Posterior cingulate gyrus (tissue), 11 donors: ENCODE results near the gene ADRM1.

ENCODE experiments used
- DNase-seq, 10 donors: peaks; one replicate each; pipeline versions ENCODE4 v3.0.0 to v3.0.0-alpha.2; 2020 to 2021; ENCODE audit warnings: mixed read lengths in 3 of 10
- intact Hi-C: fragments of 100-400 bp; cut with DNase I; formaldehyde crosslinking; loops from one replicate; pipeline ENCODE4 v1.15.1; 2023

Gene ADRM1

DNA sequence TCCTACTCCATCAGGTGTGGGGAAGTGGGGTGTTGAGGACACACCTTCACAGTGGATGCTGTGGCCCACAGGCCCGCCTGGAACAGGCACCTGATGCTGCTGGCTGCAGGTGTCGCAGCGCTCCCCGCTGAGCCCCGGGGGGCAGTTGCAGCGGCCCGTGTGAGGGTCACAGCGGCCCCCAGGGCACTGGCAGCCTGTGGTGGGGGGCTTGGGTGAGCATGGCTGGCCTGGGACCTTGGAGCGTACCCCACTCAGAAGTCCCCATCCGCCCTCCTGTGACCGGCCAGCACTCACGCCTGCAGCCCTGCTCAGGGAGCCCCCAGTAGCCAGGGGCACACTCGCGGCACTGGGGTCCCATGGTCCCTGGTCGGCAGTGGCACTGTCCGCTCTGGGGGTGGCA, 19.2 kb downstream of the ADRM1 start:
- intact Hi-C loops = no loop called here
- DNase-seq = no peak

DNA sequence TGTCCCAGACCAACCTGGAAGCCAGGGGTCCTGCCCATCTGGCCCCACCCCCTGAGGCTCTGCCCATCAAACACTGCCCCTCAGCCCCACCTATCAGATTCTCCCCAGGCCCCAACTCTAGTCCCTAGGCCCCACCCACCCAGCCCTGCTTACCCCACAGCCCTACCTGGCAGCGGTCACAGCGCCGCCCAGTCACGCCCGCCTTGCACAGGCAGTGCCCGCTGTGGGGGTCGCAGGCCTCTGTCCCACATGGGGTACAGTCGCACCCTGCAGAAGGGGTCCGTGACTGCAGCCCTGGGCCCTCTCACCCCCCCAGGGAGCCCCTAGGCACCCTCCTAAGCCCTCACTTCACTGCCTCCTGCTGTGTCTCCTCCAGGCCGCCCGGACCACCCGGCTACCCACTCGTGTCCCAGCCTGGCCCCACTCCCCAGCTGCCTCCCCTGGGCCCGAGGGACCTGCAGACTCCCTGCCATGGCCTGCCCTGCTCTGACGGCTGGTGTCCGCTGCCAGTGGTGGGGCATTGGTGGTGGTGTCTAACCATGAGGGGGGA, 19.8 kb downstream of the ADRM1 start:
- no peak for DNase-seq
- intact Hi-C loops = no loop called here

DNA sequence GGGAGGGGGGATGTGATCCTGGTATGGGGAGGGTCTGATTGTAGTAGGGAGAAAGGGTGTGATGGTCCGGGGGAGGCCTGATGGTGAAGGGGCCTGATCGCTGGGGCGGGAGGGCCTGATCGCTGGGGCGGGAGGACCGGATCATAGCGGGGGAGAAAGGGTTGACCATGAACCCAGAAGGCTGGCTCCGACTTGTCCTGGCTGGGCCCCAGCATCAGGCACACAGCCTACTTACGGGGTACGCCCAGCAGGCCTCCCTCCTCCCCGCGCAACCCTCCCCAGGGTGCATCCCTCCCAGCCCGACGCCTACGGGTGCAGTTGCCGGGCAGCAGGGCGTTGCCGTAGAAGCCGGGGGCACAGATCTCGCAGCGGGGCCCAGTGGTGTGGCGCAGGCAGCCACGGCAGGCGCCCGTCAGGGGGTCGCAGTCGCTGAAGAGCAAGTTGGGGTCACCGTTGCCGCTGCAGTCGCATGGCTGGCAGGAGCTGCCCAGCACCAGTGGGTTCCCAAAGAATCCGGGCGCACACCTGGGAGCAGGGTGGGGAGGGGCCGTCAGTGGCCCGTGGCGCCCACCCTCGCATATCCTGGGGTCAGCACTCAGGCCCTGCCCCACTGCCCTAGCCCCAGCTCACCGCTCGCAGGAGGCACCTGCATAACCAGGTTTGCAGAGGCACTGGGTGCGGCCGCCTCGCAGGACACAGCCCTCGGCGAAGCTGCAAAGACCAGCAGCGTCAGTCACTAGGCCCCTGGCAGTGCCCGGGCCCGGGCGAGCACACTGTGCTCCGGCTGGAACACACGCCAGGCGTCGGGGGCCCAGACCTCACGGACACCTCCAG, 20.6 kb downstream of the ADRM1 start:
- intact Hi-C loops = no loop called here

DNA sequence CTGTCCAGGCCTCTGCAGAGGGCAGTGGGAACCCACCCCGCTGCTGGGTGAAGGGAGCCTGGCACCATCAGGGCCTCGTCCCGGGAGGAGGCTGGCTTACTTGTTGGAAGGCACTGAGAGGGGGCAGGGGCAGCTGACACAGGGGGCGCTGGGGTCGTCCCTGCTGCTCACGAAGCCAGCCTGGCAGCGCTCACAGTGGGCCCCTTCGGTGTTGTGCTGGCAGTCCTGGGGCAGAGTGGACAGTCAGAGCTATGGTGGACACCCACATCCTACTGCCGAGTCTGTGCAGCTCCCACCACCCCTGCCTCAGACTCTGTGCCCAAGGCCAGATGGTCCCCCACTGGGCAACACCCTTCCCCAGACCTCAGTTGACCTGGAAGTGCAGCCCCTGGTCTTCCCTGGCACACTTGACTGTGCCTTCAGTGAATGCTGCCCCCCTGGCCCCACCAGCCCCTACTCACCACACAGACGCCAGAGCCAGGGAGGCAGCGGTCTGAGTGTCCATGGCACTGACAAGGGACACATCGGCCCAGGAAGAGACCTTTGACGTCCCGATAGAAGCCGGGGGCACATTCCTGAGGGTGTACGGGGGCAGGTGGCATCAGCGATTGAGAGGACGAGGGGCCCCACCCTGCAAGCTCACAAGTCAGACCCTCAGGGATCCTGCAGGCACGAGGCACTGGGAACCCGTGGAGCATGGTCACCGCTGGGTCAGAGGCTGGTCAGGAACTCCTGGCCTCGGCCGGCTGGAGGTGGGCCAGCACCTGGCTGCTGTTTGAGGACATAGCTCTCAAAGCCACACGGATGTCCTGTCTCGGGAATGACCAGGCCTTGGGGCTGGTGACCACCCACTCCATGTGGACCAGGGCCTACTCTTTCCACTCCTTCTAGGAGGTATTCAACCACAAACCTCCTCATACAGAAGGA, 21.4 kb downstream of the ADRM1 start:
- intact Hi-C loops = no loop called here
- no peak for DNase-seq

More for the DNA sequence above, 20.6 kb downstream of the ADRM1 start:
- DNase-seq = no peak

DNA sequence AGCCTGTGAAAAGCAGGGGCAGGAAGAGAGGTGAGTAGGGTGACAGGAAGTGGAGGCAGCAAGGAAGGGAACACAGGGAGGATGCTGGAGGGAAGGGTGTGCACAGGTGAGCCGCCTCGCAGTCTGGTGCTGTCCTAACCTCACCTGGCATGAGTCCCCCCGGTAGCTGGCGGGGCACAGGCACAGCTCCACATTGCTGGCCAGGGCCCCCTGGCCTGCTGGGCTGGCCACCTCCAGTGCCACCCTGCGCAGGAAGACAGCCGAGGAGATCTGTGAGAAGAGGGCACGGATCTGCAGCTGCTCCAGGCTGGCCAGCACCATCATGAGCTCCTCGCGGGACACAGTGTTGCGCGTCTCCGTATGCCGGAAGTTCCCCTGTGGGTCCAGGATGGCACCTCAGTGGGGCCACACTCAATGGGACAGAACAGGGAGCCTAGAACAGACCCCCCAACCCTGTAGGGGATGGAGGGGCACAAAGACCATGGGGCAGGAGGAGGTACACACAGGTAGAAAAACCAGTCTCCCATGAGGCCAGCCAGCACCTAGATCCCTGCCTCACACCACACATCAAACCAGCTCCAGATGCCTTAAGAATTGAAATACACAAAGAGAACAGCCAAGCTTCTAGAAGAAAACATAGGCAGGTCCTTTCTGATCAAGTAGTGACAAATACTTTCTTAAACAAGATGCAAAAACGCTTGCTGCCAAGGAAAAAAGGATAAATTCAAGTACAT, 22.5 kb downstream of the ADRM1 start:
- DNase-seq = no peak
- intact Hi-C loops = no loop called here

DNA sequence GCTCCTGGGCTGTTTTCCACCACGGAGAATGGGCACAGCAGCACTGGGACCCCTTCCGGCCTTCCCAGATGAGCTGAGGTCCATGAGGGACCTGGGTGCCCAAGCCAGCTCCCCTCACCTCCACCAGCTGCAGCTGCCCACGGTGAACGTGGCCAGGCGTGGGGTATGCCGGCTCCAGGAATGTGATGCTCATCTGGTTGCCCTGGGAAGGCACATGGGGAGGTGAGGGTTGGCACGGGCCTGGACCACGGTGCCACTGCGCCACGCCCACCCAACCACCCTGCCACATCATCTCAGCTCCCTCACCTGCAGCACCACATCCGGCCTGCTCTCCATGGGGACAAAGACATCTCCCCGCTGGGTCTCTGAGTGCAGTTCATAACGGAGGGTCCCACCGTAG, 23.8 kb downstream of the ADRM1 start:
- no peak for DNase-seq
- intact Hi-C loops = no loop called here

DNA sequence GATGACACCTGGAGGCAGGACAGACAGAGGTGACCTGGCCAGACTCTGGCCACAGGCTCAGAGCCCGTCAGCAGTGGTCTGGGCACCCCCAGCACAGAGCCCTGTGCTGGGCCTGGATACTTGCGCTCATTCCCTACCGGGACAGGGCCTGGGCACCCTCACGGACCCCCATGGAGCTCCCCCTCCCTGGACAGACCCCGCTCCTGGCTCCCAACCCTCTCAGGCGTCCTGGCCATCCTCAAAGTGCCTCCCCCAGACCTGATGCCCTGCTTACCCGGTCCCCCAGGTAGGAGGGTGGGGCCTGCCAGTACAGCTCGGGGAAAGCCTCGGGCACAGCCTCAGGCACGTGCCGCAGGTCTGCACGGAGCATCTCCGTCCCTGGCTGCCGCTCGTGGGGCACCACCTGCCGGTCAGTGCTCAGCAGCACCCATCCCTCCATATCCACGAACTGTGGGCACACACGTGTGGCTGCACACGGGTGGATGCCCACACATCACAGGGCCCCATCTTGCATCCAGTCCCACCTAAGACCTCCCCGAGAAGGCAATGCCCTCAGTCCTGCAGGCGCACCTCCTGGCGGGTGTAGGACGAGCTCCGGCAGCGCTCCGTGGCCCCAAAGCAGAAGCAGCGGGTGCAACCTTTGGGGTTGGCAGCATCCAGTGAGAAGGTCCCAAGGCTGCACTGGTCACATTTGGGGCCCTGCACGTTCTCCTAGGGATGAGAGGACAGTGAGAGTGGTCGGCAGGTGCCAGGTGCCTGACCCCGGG, 24.3 kb downstream of the ADRM1 start:
- DNase-seq = no peak
- intact Hi-C loops = no loop called here

DNA sequence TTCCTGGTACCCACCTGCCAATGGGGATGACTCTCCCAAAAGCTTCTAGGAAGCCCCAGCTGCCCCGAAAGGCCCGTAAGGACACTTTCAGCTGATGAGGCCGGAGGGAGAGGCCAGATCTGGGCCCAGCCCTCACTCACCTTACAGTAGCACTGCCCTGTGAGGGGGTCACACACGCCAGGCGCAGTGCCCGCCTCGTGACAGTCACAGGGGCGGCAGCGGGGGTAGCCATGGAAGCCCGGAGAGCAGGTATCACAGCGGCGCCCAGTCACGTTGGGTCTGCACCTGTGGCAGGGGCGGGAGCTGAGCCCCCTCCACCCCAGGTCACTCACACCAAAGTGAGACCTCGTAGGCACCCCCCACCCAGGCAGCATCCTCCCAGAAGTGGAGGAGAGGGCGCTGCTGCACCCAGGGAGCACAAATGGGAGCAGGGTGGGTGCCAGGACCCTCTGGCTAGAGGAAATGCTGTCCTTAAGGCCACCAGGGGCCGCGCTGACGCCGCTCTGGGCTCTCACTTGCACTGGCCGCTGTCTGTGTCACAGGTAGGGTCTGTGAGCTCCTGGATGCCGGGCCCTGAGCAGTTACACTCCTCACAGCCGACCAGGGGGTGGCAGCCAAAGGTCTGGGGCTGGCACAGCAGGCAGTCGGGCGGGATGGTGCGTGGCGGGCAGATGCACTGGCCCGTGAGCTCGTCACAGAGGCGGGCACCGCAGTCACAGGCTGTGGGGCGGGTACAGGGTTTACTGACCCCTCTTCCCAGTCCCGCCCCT, 25.1 kb downstream of the ADRM1 start:
- no peak for DNase-seq
- intact Hi-C loops = no loop called here

DNA sequence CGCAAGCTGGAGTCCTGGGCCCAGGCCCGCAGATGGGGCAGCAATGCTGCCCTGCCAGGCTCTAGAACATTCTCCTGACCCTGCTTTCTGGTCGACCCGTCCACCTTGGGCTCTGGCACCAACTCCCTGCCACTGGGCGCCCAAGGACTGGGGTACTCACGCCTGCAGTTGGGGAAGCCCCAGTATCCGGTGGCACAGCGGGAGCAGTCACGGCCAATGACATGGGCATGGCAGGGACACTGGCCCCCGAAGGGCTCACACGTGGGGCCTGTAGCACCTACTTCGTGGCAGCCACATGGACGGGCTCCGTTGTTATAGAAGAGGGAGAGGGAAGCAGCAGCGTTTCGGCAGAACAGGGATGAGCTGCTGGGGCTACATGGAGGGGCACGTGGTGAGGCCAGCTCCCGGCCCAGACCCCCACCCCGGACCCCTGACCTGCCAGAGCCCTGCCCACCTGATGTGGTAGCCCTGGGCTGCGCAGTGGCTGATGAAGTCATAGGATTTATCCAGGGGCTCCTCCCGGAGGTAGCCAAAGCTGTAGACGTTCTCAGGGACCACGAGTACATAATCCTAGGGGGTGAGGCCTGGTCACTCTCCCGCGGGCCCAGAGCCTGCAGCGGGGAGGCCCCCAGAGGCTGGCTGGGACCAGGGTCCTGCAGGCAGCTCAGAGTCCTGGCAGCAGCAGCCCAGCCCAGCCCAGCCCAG, 26.0 kb downstream of the ADRM1 start:
- DNase-seq = no peak
- intact Hi-C loops = no loop called here

DNA sequence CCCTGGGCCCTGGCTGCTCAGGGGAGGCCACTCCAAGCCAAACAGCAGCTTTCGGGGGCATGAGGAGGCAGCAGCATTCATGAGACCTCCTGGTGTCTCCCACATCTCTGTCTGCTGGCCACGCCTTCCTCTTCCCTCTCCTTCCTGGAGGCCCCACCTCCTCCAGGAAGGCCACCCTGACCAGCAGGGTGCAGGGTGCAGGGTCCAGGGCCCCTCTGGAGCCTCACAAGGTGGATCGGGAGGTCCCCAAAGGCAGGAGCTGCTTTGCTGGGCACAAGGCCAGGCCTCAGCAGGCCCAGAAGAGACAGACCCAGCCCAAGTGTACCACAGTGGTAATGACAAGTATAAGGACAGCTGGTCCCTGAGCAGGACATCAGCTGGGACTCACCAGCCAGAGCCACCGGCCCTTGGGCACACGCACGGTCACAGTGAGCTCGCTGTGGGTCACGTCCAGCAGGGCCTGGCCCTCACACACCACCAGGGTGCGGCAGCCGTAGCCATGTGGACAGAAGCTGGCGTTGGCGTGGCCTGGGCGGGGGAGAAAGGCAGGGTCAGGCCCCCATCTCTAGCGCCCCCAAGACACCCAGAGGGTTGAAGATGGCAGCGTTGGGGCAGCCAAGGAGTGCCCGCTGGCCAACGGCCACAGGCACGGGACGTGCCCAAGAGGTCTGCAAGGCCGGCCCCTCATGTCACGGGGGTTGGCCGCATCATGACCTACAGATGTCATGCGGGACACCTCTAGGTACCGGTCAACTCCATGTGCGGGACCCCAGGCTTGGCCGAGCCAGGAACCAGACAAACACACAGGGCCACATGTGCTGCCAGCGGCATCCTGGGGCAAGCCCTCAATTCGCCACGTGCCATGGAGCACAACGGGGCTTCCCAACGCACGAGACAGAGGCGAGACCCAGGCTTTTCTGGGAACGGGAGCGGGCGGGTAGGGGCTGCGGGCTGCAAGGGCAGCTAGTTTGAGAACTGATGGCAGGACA, 26.9 kb downstream of the ADRM1 start:
- DNase-seq = no peak
- intact Hi-C loops = no loop called here

DNA sequence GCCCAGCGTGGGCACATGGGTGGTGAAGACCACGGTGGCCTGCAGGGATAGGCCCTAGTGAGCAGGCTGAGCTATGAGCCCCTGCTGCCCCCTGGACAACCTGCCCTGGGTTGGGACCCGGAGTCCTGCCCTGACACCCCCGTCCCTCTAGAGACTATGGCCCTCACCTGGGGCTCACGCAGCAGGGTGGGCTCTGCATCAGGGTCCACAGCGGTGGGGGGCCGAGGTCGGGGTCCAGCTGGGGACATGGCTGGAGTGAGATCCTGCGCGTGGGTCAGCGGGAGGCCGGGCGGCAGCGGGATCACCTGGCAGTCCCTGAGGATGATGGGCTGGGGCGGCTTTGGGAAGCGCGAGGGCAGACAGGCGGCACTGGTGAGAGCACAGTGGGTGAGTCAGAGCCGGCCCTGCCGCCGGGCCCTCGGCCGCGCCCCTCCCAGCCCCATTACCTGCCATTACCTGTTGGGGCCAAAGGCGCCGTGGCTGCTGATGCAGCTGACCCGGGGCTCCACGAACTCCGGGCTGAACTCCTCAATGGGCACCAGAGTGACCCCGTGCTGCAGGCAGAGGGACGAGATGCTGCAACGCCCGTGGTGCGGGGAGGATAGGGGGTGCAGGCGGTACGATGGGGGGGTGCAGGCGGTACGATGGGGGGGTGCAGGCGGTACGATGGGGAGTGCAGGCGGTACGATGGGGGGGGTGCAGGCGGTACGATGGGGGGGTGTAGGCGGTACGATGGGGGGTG, 27.9 kb downstream of the ADRM1 start:
- intact Hi-C loops = no loop called here
- no peak for DNase-seq

DNA sequence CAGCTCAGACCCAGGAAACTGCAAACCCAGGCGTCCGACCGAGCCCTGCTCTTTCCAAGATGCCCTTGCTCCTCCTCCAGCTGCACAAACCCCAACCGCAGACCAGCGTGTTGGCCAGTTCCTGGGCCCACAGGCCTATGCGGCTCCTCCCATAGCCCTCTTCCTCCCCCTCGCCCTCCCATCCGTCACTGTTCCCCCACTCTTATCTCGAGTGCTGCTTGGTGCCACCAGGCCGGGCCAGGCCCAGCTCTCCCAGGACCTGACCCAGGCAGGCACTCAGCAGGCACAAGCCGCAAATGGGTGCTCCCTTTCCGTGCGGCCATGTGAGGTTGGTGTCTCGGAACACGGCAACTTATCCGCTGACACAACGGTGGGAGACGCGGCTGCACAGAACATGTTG, 28.6 kb downstream of the ADRM1 start:
- no peak for DNase-seq

DNA sequence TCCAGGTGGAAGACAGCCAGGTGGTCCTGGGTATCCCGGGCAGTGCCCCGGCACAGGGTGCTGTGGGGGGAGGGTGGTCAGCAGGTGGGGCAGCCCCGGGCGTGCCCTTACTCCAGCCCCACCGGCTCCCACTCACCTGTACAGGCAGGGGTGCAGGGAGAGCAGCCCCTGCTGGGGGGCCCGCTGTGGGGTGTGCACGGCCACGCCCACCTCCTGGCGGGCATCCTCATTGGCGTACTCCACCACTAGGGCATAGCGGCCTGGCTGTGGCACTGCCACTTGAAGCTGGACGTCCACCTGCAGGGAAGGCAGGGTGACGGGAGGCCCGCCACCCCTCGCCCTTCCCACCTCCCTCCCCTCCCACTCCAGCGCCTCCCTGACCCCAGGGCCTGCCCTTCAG, 29.6 kb downstream of the ADRM1 start:
- intact Hi-C loops = no loop called here
- no peak for DNase-seq

More for the DNA sequence above, 28.6 kb downstream of the ADRM1 start:
- intact Hi-C loops = no loop called here

DNA sequence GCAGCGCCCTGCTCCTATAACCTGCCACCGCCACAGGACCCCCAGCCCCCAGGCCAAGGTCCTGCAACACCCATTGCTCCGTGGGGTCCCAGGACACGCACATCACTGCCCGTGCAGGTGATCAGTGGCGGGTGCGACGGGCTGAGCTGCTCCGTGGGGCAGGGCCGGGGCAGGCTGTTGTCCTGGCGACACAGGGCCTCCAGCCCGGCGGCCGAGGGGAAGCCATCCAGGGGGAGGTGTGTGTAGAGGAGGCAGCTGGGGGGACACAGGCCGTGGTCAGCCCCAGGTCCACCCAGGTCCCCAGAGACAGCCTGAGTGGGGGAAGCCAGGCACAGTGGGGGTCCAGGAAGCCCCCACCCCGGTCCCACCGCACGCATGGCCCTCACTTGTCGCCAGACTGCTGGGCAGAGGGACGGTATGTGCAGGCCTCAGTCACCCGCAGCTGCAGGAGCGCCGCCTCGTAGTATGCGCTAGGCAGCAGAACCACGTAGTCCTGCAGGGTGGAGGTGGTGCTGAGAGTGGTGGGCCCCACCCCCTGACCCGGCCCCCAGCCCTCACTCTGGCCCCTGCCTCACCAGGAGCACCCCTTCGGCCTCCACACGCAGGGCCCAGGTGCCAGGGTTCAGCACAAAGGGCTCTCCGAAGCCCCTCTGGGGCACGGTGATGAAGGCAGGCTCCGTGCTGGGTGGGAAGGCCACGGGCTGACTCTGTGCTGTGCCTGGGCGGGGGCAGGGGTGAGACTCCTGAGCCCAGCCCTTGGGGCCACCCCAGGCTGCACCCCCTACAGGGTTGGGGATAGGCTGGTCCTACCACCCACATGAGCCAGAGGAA, 30.4 kb downstream of the ADRM1 start:
- no peak for DNase-seq

DNA sequence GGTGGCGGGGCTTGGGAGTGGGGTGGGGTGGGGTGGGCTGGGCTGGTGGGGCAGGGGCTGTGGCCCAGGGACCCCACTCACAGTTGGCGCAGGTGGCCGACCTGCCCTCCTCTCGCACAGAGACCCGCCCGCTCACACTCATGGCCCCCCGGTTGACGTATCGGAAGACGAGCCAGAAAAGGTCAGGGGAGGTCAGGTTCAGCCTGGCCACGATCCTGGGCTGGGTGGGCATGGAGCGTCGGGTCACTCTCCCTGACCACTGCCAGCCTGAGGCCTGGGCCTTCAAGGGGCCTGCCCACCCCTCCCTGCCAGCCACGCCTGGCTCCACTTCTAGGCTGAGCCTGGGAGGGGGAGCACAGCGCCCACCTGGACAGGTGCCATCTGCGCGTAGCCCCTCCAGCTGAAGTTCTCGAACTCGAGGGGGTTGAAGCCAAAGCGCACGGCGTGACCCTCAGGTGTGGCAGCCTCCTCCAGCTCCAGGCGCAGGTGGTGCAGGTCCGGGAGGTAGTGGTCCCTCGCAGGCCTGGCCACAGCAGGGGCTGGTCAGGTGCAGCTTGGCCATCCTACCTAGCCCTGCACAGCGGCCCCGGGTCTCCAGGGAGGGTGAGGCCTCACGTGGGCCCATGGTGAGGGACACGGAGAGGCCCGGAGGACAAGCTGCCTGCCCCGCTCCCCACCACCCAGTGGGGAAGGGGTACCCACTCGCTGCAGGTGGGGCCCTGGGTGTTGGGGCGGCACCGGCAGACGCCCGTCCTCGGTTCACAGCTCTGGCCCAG, 31.2 kb downstream of the ADRM1 start:
- intact Hi-C loops = no loop called here
- DNase-seq = no peak

More for the DNA sequence above, 30.4 kb downstream of the ADRM1 start:
- intact Hi-C loops = no loop called here
